H1 (cell line): ENCODE data around the gene SPIRE1. TPM values are rescaled to one million over a fixed set of nuclear protein-coding genes. Genes with fewer than 3 reads are reported as not detected.
A peak's percentile ranks its signal among the peaks of the same experiment; 100 is the strongest.

ENCODE experiments used
- CTCF ChIA-PET: fragments of 300-600 bp; sonication (Branson Sonifier 250); formaldehyde crosslinking; loops from one replicate; lab custom pipeline; 2021; ENCODE audit not compliant: partially characterized antibody; lab: Charles Lee
- POLR2A ChIA-PET: fragments of 300-600 bp; sonication (Branson Sonifier 250); formaldehyde crosslinking; loops from one replicate; lab custom pipeline; 2021; ENCODE audit warnings: inconsistent platforms; ENCODE audit not compliant: partially characterized antibody; lab: Charles Lee
- DNase-seq, 2 experiments: peaks; one replicate each; pipeline versions ENCODE4 v3.0.0 to v3.0.0-alpha.2; 2010 to 2022; ENCODE audit warnings: low spot score in 2 of 2, low read depth in 1 of 2, mixed read lengths in 1 of 2
- FAIRE-seq: peaks from 2 replicates; lab custom pipeline; 2011; peaks lifted over from hg19 to GRCh38; lab: Jason Lieb, UNC
- H2AFZ ChIP-seq: 2 replicates; pipeline ENCODE4 v1.8.1; 2012; ENCODE audit warnings: low read length, inconsistent platforms
- H2AK5ac ChIP-seq: 2 replicates; pipeline ENCODE4 v1.6.1; 2013; ENCODE audit warnings: low read depth, low read length
- H2BK120ac ChIP-seq: replicated peaks from 2 replicates; pipeline ENCODE3; 2013; ENCODE audit warnings: low read depth, low read length, inconsistent platforms
- H2BK12ac ChIP-seq: 2 replicates; pipeline ENCODE4 v1.6.1; 2013; ENCODE audit warnings: low read depth, low read length
- H2BK15ac ChIP-seq: 2 replicates; pipeline ENCODE4 v1.6.1; 2013; ENCODE audit warnings: low read length
- H2BK20ac ChIP-seq: 2 replicates; pipeline ENCODE4 v1.6.1; 2013; ENCODE audit warnings: low read length
- H2BK5ac ChIP-seq: 2 replicates; pipeline ENCODE4 v1.6.1; 2013; ENCODE audit warnings: low read depth, low read length
- H3K14ac ChIP-seq: 2 replicates; pipeline ENCODE4 v1.6.1; 2013; ENCODE audit warnings: inconsistent platforms; ENCODE audit not compliant: insufficient read length
- H3K18ac ChIP-seq: 2 replicates; pipeline ENCODE4 v1.6.1; 2013; ENCODE audit warnings: low read length; ENCODE audit errors: extremely low read depth
- H3K23ac ChIP-seq: 2 replicates; pipeline ENCODE4 v1.6.1; 2013; ENCODE audit warnings: inconsistent platforms; ENCODE audit not compliant: insufficient read length
- H3K23me2 ChIP-seq: 2 replicates; pipeline ENCODE4 v1.6.1; 2013; ENCODE audit warnings: low read depth, low read length
- H3K27ac ChIP-seq: 2 replicates; pipeline ENCODE4 v1.6.1; 2011; ENCODE audit warnings: low read depth, low read length, inconsistent platforms
- H3K27me3 ChIP-seq, 4 experiments: replicated peaks in 1 of 4; 1 replicate in 1 of 4; 2 replicates in 3 of 4; pipeline versions ENCODE4 v1.6.1 to v1.8.1; 2011 to 2013; ENCODE audit warnings: low read length in 3 of 4, mild to moderate bottlenecking in 3 of 4, inconsistent platforms in 2 of 4, mixed read lengths in 2 of 4, moderate library complexity in 1 of 4; ENCODE audit not compliant: control insufficient read depth in 3 of 4, insufficient read depth in 3 of 4; ENCODE audit errors: extremely low read depth in 1 of 4
- H3K36me3 ChIP-seq, 4 experiments: 2 replicates each; pipeline versions ENCODE4 v1.6.1 to v1.8.1; 2011 to 2013; ENCODE audit warnings: mild to moderate bottlenecking in 4 of 4, low read length in 3 of 4, moderate library complexity in 2 of 4, control low read depth in 1 of 4, inconsistent platforms in 1 of 4; ENCODE audit not compliant: insufficient read depth in 4 of 4, control insufficient read depth in 2 of 4
- H3K4ac ChIP-seq: replicated peaks from 2 replicates; pipeline ENCODE3; 2013; ENCODE audit warnings: low read length, low read depth, mixed read lengths, inconsistent platforms; ENCODE audit not compliant: insufficient read length
- H3K4me1 ChIP-seq, 4 experiments: replicated peaks in 1 of 4; 1 replicate in 1 of 4; 2 replicates in 3 of 4; pipeline versions ENCODE4 v1.6.1 to v1.8.1; 2011 to 2013; ENCODE audit warnings: low read length in 3 of 4, inconsistent platforms in 2 of 4, mixed read lengths in 1 of 4; ENCODE audit not compliant: insufficient read depth in 4 of 4, control insufficient read depth in 3 of 4
- H3K4me2 ChIP-seq, 2 experiments: 2 replicates each; pipeline versions ENCODE4 v1.6.1 to v1.8.1; 2011 to 2013; ENCODE audit warnings: low read depth in 2 of 2, low read length in 2 of 2, control low read depth in 1 of 2, inconsistent platforms in 1 of 2, mild to moderate bottlenecking in 1 of 2; ENCODE audit not compliant: insufficient read depth in 1 of 2
- H3K4me3 ChIP-seq, 4 experiments: fragments of 200-600, 300-600 bp in 1 of 4; sonication (generic), shearing (Covaris generic), sonication (Bioruptor Twin) in 1 of 4; 2 replicates each; pipeline versions ENCODE4 v1.5.1 to v1.8.1; 2011 to 2016; ENCODE audit warnings: low read length in 4 of 4, low read depth in 3 of 4, control low read depth in 2 of 4, inconsistent platforms in 2 of 4, mild to moderate bottlenecking in 2 of 4, mixed read lengths in 1 of 4, moderate library complexity in 1 of 4; ENCODE audit not compliant: insufficient read depth in 2 of 4; ENCODE audit errors: extremely low read depth in 1 of 4
- H3K56ac ChIP-seq: replicated peaks from 2 replicates; pipeline ENCODE3; 2013; ENCODE audit warnings: low read depth, mild to moderate bottlenecking, mixed read lengths, low read length, inconsistent platforms; ENCODE audit not compliant: insufficient read length
- H3K79me1 ChIP-seq: 2 replicates; pipeline ENCODE4 v1.6.1; 2013; ENCODE audit warnings: low read depth, low read length, control low read depth
- H3K79me2 ChIP-seq, 2 experiments: 2 replicates each; pipeline versions ENCODE4 v1.6.1 to v1.8.1; 2012 to 2013; ENCODE audit warnings: low read length in 2 of 2, mild to moderate bottlenecking in 2 of 2, inconsistent platforms in 1 of 2; ENCODE audit not compliant: insufficient read depth in 2 of 2, control insufficient read depth in 1 of 2
- H3K9ac ChIP-seq, 4 experiments: replicated peaks in 1 of 4; 1 replicate in 1 of 4; 2 replicates in 3 of 4; pipeline versions ENCODE4 v1.6.1 to v1.8.1; 2011 to 2013; ENCODE audit warnings: low read depth in 3 of 4, low read length in 3 of 4, control low read depth in 2 of 4, mild to moderate bottlenecking in 2 of 4, moderate library complexity in 2 of 4, inconsistent platforms in 1 of 4; ENCODE audit errors: extremely low read depth in 1 of 4
- H3K9me3 ChIP-seq, 2 experiments: 2 replicates each; pipeline versions ENCODE4 v1.6.1 to v1.8.1; 2012 to 2013; ENCODE audit warnings: mild to moderate bottlenecking in 2 of 2, moderate library complexity in 2 of 2, control low read depth in 1 of 2, inconsistent platforms in 1 of 2, low read depth in 1 of 2, low read length in 1 of 2, mixed read lengths in 1 of 2; ENCODE audit not compliant: insufficient read depth in 2 of 2
- H4K20me1 ChIP-seq, 2 experiments: replicated peaks in 1 of 2; 2 replicates each; pipeline versions ENCODE3 to v1.8.1; 2011 to 2013; ENCODE audit warnings: inconsistent platforms in 2 of 2, low read length in 2 of 2, mild to moderate bottlenecking in 1 of 2; ENCODE audit not compliant: insufficient read depth in 2 of 2, control insufficient read depth in 1 of 2
- H4K5ac ChIP-seq: 2 replicates; pipeline ENCODE4 v1.6.1; 2013; ENCODE audit warnings: low read length, low read depth, mixed read lengths, inconsistent platforms; ENCODE audit not compliant: insufficient read length
- H4K8ac ChIP-seq: 2 replicates; pipeline ENCODE4 v1.8.0; 2013; ENCODE audit warnings: mild to moderate bottlenecking, moderate library complexity, low read length, inconsistent platforms; ENCODE audit not compliant: insufficient read depth; ENCODE audit errors: extremely low read depth
- H4K91ac ChIP-seq: replicated peaks from 2 replicates; pipeline ENCODE3; 2013; ENCODE audit warnings: low read length, mixed read lengths, inconsistent platforms; ENCODE audit not compliant: insufficient read length
- BRCA1 ChIP-seq: IDR thresholded peaks from 2 replicates; pipeline ENCODE4 v1.6.1; 2012; ENCODE audit warnings: low read depth, low read length, improper control_type of control experiment
- NANOG ChIP-seq: IDR thresholded peaks from 2 replicates; pipeline ENCODE4 v1.6.1; 2011; ENCODE audit warnings: low read length, low read depth, mild to moderate bottlenecking, inconsistent platforms; ENCODE audit not compliant: insufficient read depth, poor library complexity, severe bottlenecking
- SUZ12 ChIP-seq: fragments of 200-600 bp; sonication (generic); IDR thresholded peaks from 2 replicates; pipeline ENCODE4 v1.6.1; 2012; ENCODE audit warnings: mild to moderate bottlenecking, inconsistent platforms, low read length, moderate library complexity, mixed read lengths
- WGBS, 2 experiments: shearing (Covaris generic) in 1 of 2; methylation state at CpG; one replicate each; pipeline versions ENCODE4 v1.1.6 to v1.1.7; 2013 to 2015; ENCODE audit warnings: low lambda C conversion rate in 2 of 2, mixed read lengths in 2 of 2, inconsistent platforms in 1 of 2, low coverage in 1 of 2, missing lambda C conversion rate in 1 of 2; ENCODE audit not compliant: insufficient replicate concordance in 2 of 2, insufficient coverage in 1 of 2, insufficient read length in 1 of 2; ENCODE audit errors: extremely low coverage in 1 of 2, missing lambda C conversion rate in 1 of 2; 5-methylcytosine and 5-hydroxymethylcytosine counted together
- polyA plus RNA-seq, 7 experiments: library from polyadenylated mRNA; depleted of rRNA in 3 of 7; stranded (reverse) in 5 of 7; unstranded in 2 of 7; fragments of >200 nt in 5 of 7; fragments of 200-250 nt in 2 of 7; gene quantifications; 1 replicate in 5 of 7; 2 replicates in 1 of 7; 4 replicates in 1 of 7; pipeline versions ENCODE4 v1.2.1 to v1.2.3, GENCODE V29; 2011 to 2013; ENCODE audit warnings: missing spikeins in 2 of 7, mixed read lengths in 2 of 7
- total RNA-seq: library from RNA; stranded (reverse); fragmentation: NEBNext Ultra II Directional; extraction: Animal tissue kit (Norgen Biotek cat#: 25700); gene quantifications from 2 replicates; pipeline ENCODE4 v1.2.1, GENCODE V29; 2021

The SPIRE1 gene
- total and polyA plus RNA-seq, 2 of the 8 experiments (the other 6 are each of a cell fraction or from before 2014, with no cell fraction given) = 6.0 to 21.5 TPM

DNA sequence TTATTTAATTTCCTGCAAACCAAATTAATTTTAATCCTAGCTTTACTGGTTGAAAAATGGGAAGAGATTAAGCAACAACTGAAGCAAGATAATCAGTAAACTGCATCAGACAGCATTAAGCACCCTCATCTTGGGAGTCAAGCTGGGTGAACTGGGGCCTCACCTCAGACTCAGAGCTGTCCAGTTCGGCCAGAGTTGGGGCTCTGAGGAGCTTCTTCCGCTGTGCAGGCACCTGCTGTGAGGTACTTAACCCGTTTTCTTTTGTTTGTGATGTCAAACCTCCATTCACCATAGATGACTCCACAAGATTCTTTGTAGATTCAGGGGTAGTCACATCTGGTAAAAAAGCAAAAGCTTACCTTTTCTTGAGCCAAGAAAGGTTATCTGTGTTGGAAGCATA is 178.4 kb downstream of the SPIRE1 start:
- no peaks in the 10 kb centered on the region for H3K79me1 ChIP-seq
- H3K14ac ChIP-seq = no peak overlapping the region
- H3K27me3 ChIP-seq = no peaks in the 10 kb centered on the region
- H3K56ac ChIP-seq = no peak overlapping the region
- H4K20me1 ChIP-seq = peaks cover 0 to 4% of the 10 kb centered on the region in 2 experiments
- H2BK120ac ChIP-seq = no peak overlapping the region
- H3K23me2 ChIP-seq = peaks cover 5% of the 10 kb centered on the region; the same call in 1 of the 2 replicates
- DNase-seq (no peak), FAIRE-seq (no peak)
- H2AFZ ChIP-seq = no peak overlapping the region
- H3K23ac ChIP-seq = no peak overlapping the region
- no peak overlapping the region for H4K8ac ChIP-seq
- H3K4ac ChIP-seq = no peak overlapping the region
- POLR2A ChIA-PET = interaction anchor here (1.4 to 2.0 kb wide), 2 partner anchors 8 to 45 kb away, joined by 3 to 5 read pairs; no protein-coding TSS in a partner anchor
- no peaks in the 10 kb centered on the region for H3K79me2 ChIP-seq
- no peaks in the 10 kb centered on the region for H3K9me3 ChIP-seq
- H3K4me3 ChIP-seq = no peak overlapping the region
- H3K18ac ChIP-seq = no peak overlapping the region
- H2AK5ac ChIP-seq = no peak overlapping the region
- WGBS, 2 experiments = 75% methylated on average over 3 of the region's 3 CpGs; no CpG with 5 or more reads in 1 of the 2 experiments
- no peak overlapping the region for H3K27ac ChIP-seq
- no peak overlapping the region for H4K5ac ChIP-seq
- no peak overlapping the region for H2BK5ac ChIP-seq
- CTCF ChIA-PET = interaction anchor here (0.8 to 1.8 kb wide), 9 partner anchors 9 to 179 kb away, joined by 3 to 8 read pairs (median 4); no protein-coding TSS in a partner anchor
- no peak overlapping the region for H3K9ac ChIP-seq
- no peaks in the 10 kb centered on the region for H3K36me3 ChIP-seq
- H2BK20ac ChIP-seq = no peak overlapping the region
- H2BK12ac ChIP-seq = no peak overlapping the region
- H4K91ac ChIP-seq = no peak overlapping the region
- TF ChIP-seq NANOG (peak; percentile 38), BRCA1 (no peak), SUZ12 (no peak)
- TF ChIP-seq, all 59 proteins: peak for 1
- Histone ChIP-seq H3K4me1 (peaks cover 0 to 7% (median under 1%) of the 10 kb centered on the region in 4 experiments; a peak in 3 of 7 replicates), H2BK15ac (no peak overlapping the region), H3K4me2 (no peak overlapping the region)
